Brain microvascular endothelial cell (primary cell): Measurements from ENCODE around the gene GGNBP2.

Experiments
- DNase-seq: peaks from one replicate; pipeline ENCODE4 v3.0.0-alpha.2; 2020
- H3K27ac ChIP-seq: fragments of 250-450 bp; sonication (Bioruptor Pico); 2 replicates; pipeline ENCODE4 v1.5.1; 2020; ENCODE audit warnings: mild to moderate bottlenecking, moderate library complexity
- H3K27me3 ChIP-seq: fragments of 250-450 bp; sonication (Bioruptor Pico); replicated peaks from 2 replicates; pipeline ENCODE4 v1.5.1; 2020; ENCODE audit warnings: mild to moderate bottlenecking
- H3K36me3 ChIP-seq: fragments of 250-450 bp; sonication (Bioruptor Pico); replicated peaks from 2 replicates; pipeline ENCODE4 v1.5.1; 2020; ENCODE audit warnings: mild to moderate bottlenecking
- H3K4me3 ChIP-seq: 2 replicates; pipeline ENCODE4 v1.5.1; 2011; ENCODE audit warnings: low read depth, mild to moderate bottlenecking, control low read depth, low read length, moderate library complexity
- CTCF ChIP-seq: IDR thresholded peaks from 2 replicates; pipeline ENCODE4 v1.5.1; 2011; ENCODE audit warnings: low read depth, mild to moderate bottlenecking, moderate library complexity, low read length, control low read depth, inconsistent platforms; ENCODE audit errors: missing control alignments
- in situ Hi-C: cut with HindIII; loops from 2 replicates; pipeline ENCODE4 v1.10.0; 2017; ENCODE audit warnings: low sequenced_read_pairs, low pct_ligation_motif_present

Gene GGNBP2

GRCh38 chr17:36592316-36592715 is 47.6 kb downstream of the GGNBP2 start:
- DNase-seq, result no peak
- H3K27me3 ChIP-seq, result no peaks in the 10 kb centered on the region
- TF ChIP-seq CTCF, result no peak
- peak overlapping the region; percentile 61 for H3K4me3 ChIP-seq
- H3K36me3 ChIP-seq, result peaks cover 26% of the 10 kb centered on the region
- no peak overlapping the region for H3K27ac ChIP-seq
- in situ Hi-C loops, result no loop called here

GRCh38 chr17:36592716-36593321 is 48.1 kb downstream of the GGNBP2 start:
- no peak for DNase-seq
- H3K36me3 ChIP-seq, result peaks cover 21% of the 10 kb centered on the region
- no peak overlapping the region for H3K27ac ChIP-seq
- no peak for TF ChIP-seq CTCF
- H3K27me3 ChIP-seq, result no peaks in the 10 kb centered on the region
- peak overlapping the region; percentile 61 for H3K4me3 ChIP-seq
- in situ Hi-C loops, result no loop called here

- no peak for TF ChIP-seq CTCF
- Histone ChIP-seq H3K4me3 (no peak overlapping the region), H3K27ac (no peak overlapping the region), H3K27me3 (no peaks in the 10 kb centered on the region), H3K36me3 (peaks cover 13% of the 10 kb centered on the region)
- in situ Hi-C loops, result no loop called here
- DNase-seq, result no peak
These were observed 49.1 kb downstream of the GGNBP2 start for GRCh38 chr17:36593656-36594316.

- in situ Hi-C loops, result no loop called here
- no peaks in the 10 kb centered on the region for H3K27me3 ChIP-seq
- no peak overlapping the region for H3K4me3 ChIP-seq
- H3K27ac ChIP-seq, result no peak overlapping the region
- no peak for TF ChIP-seq CTCF
- DNase-seq, result no peak
- peaks cover 7% of the 10 kb centered on the region for H3K36me3 ChIP-seq
These were observed 50.1 kb downstream of the GGNBP2 start for GRCh38 chr17:36594626-36595401.

DNA sequence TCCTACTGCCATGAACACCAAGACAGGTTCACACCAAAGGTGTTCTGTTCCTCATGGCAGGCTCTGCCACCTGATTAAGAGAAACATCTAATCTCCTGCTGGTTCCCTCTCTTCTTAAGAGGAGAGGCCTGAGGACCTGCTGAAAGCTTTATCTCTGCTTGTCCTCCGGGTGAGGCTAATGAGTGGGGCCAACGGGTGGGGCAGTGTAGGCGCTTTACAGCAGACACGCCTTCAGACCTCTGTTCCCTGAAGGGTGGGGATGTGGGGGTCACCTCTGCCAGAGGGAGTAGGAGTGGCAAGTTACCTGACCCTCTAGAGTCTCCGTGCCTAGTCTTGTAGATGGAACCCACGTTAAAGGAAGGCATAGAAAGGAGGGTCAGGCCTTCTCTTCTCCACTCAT is 52.5 kb downstream of the GGNBP2 start:
- in situ Hi-C loops, result no loop called here
- Histone ChIP-seq H3K27ac (no peak overlapping the region), H3K4me3 (no peak overlapping the region), H3K27me3 (no peaks in the 10 kb centered on the region), H3K36me3 (no peaks in the 10 kb centered on the region)
- no peak for DNase-seq
- TF ChIP-seq CTCF, result no peak
